GM12878 (cell line): Measurements from ENCODE around the gene JAG2. TPM values are rescaled to one million over a fixed set of nuclear protein-coding genes. Genes with fewer than 3 reads are reported as not detected.

Experiments used
- ATAC-seq: fragments of 200-7000 bp; cut with Tn5 transposase; 3 replicates; pipeline ENCODE4 v1.9.1; 2020; ENCODE audit warnings: mild to moderate bottlenecking, moderate library complexity
- BruUV-seq: library from RNA; stranded (reverse); fragments of 400-500 nt; replicated peaks from 2 replicates; lab custom pipeline; 2021; lab: Mats Ljungman, UMichigan
- CTCF ChIA-PET: fragments of 300-600 bp; sonication (Branson Sonifier 250); formaldehyde crosslinking; extraction: SDS; loops from one replicate; lab custom pipeline; 2021; ENCODE audit warnings: inconsistent platforms; lab: Yijun Ruan, JAX
- POLR2A ChIA-PET: fragments of 350-600 bp; formaldehyde crosslinking; extraction: SDS; loops from one replicate; lab custom pipeline; 2021; ENCODE audit warnings: inconsistent platforms; lab: Charles Lee
- RAD21 ChIA-PET: fragments of 300-600 bp; sonication (Branson Sonifier 250); formaldehyde crosslinking; loops from one replicate; lab custom pipeline; 2023; ENCODE audit warnings: antibody characterized with exemption; ENCODE audit not compliant: unreplicated experiment; lab: Charles Lee
- SMC1A ChIA-PET: fragments of 300-600 bp; sonication (Branson Sonifier 250); formaldehyde crosslinking; loops from one replicate; lab custom pipeline; 2023; ENCODE audit not compliant: unreplicated experiment, uncharacterized antibody; lab: Charles Lee
- DNase-seq: peaks from one replicate; pipeline ENCODE4 v3.0.0-alpha.2; 2011; ENCODE audit warnings: low read depth, low spot score
- FAIRE-seq: peaks from 3 replicates; lab custom pipeline; 2011; peaks lifted over from hg19 to GRCh38; lab: Jason Lieb, UNC
- H2AFZ ChIP-seq: 2 replicates; pipeline ENCODE4 v1.6.0; 2011; ENCODE audit warnings: low read depth, low read length, control low read depth; ENCODE audit not compliant: control insufficient read depth
- H3K27ac ChIP-seq: 2 replicates; pipeline ENCODE4 v1.5.1; 2011; ENCODE audit warnings: control low read depth; ENCODE audit not compliant: control insufficient read depth, insufficient read depth
- H3K27me3 ChIP-seq, 2 experiments: replicated peaks in 1 of 2; 2 replicates each; pipeline versions ENCODE4 v1.6.0 to v1.6.1; 2011; ENCODE audit warnings: low read length in 1 of 2; ENCODE audit not compliant: control insufficient read depth in 2 of 2, insufficient read depth in 2 of 2
- H3K36me3 ChIP-seq, 2 experiments: 2 replicates each; pipeline ENCODE4 v1.5.1; 2011; ENCODE audit warnings: low read length in 1 of 2; ENCODE audit not compliant: control insufficient read depth in 2 of 2, insufficient read depth in 2 of 2
- H3K4me1 ChIP-seq: 2 replicates; pipeline ENCODE4 v1.6.1; 2011; ENCODE audit warnings: mild to moderate bottlenecking, low read length, moderate library complexity, mixed read lengths; ENCODE audit not compliant: control insufficient read depth, insufficient read depth
- H3K4me2 ChIP-seq: 2 replicates; pipeline ENCODE4 v1.6.0; 2011; ENCODE audit warnings: control low read depth; ENCODE audit not compliant: control insufficient read depth, insufficient read depth
- H3K4me3 ChIP-seq: fragments of 200-600 bp; sonication (generic); 2 replicates; pipeline ENCODE4 v1.5.1; 2016
- H3K79me2 ChIP-seq: 2 replicates; pipeline ENCODE4 v1.6.0; 2011; ENCODE audit warnings: low read length; ENCODE audit not compliant: control insufficient read depth, insufficient read depth
- H3K9ac ChIP-seq: 2 replicates; pipeline ENCODE4 v1.8.0; 2011; ENCODE audit warnings: low read length, control low read depth, mixed read lengths; ENCODE audit not compliant: control insufficient read depth, insufficient read depth
- H3K9me3 ChIP-seq: replicated peaks from 3 replicates; pipeline ENCODE4 v1.5.1; 2011; ENCODE audit warnings: mild to moderate bottlenecking, low read length; ENCODE audit not compliant: control insufficient read depth, insufficient read depth
- H4K20me1 ChIP-seq: 2 replicates; pipeline ENCODE4 v1.6.0; 2011; ENCODE audit not compliant: control insufficient read depth, insufficient read depth
- ASH2L ChIP-seq: fragments of 300-600, 200-600 bp; sonication (generic); IDR thresholded peaks from 2 replicates; pipeline ENCODE4 v1.6.1; 2017; ENCODE audit warnings: low read depth, mild to moderate bottlenecking, borderline replicate concordance
- HDGF ChIP-seq: fragments of 450-650 bp; IDR thresholded peaks from 2 replicates; pipeline ENCODE4 v1.6.1; 2016; ENCODE audit warnings: antibody characterized with exemption
- PML ChIP-seq: IDR thresholded peaks from 2 replicates; pipeline ENCODE4 v1.6.1; 2012; ENCODE audit warnings: low read length, inconsistent platforms
- RUNX3 ChIP-seq: IDR thresholded peaks from 2 replicates; pipeline ENCODE4 v1.6.1; 2012; ENCODE audit warnings: low read length, inconsistent platforms
- SMAD1 ChIP-seq: fragments of 450-650 bp; IDR thresholded peaks from 2 replicates; pipeline ENCODE4 v1.6.1; 2018; ENCODE audit warnings: mild to moderate bottlenecking, low read depth; ENCODE audit not compliant: partially characterized antibody
- WGBS: methylation state at CpG from one replicate; pipeline ENCODE4 v1.1.6; 2016; ENCODE audit warnings: low lambda C conversion rate; ENCODE audit not compliant: insufficient replicate concordance, insufficient coverage; ENCODE audit errors: missing lambda C conversion rate; 5-methylcytosine and 5-hydroxymethylcytosine counted together
- in situ Hi-C: fragments of 300-500 bp; cut with MboI; formaldehyde crosslinking; loops from 9 replicates; pipeline ENCODE4 v1.14.3; 2018; ENCODE audit warnings: mixed read lengths
- intact Hi-C: fragments of 100-400 bp; cut with micrococcal nuclease; formaldehyde crosslinking; loops from one replicate; pipeline ENCODE4 v1.14.2; 2022; ENCODE audit not compliant: unreplicated experiment
- polyA plus RNA-seq, 11 experiments: library from polyadenylated mRNA; depleted of rRNA in 4 of 11; unstranded in 6 of 11; stranded (reverse) in 5 of 11; fragments of >200 nt; fragmentation: Nextera tagmentation in 4 of 11; fragmentation: Illumina TruSeq in 1 of 11; extraction: Ambion mirVana in 4 of 11; extraction: Trizol in 1 of 11; gene quantifications; 1 replicate in 1 of 11; 2 replicates in 10 of 11; pipeline versions ENCODE4 v1.2.1 to v1.2.3, GENCODE V29; 2011 to 2016; ENCODE audit warnings: inconsistent platforms in 2 of 11, missing spikeins in 2 of 11, low read depth in 1 of 11
- total RNA-seq, 4 experiments: library from RNA; depleted of rRNA in 3 of 4; stranded (reverse); fragments of >200 nt in 3 of 4; fragmentation: Illumina TruSeq in 1 of 4; extraction: Trizol in 1 of 4; gene quantifications; 2 replicates each; pipeline versions ENCODE4 v1.2.1 to v1.2.3, GENCODE V29; 2013 to 2021
- TF ChIP-seq, protein P1 (sequence below): fragments of 450-650 bp; IDR thresholded peaks from 2 replicates; pipeline ENCODE4 v1.6.1; 2018; ENCODE audit warnings: mild to moderate bottlenecking, low read depth, moderate library complexity; ENCODE audit not compliant: partially characterized antibody

JAG2 gene
- total and polyA plus RNA-seq, 10 of the 15 experiments (the other 5 are each of a cell fraction or from before 2014, with no cell fraction given), result 0.04 to 0.14 (median 0.06) TPM; not detected in 5

DNA sequence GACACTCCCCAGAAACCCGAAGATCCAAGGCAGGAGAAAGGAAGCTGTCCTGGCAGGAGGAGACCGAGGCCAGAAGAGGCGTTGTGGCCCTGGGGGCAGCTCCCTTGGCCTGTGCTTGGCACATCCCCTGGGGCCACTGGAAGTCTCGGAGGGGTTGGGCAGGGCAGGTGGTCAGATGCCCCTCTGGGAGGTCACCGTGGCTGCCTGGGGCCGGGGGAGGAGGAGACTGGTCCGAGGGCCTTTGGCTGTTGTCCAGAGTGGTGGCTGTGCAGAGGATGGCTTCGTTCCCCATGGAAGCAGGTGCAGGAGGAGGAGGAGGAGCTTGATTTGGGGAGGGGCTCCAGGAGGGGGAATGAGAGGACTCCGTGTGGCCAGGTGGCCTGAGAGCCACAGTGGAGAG is 15.9 kb upstream of the JAG2 start:
- POLR2A ChIA-PET, result no interaction called here
- no peak overlapping the region for H3K9ac ChIP-seq
- SMC1A ChIA-PET, result interaction anchor here (0.6 kb wide), 1 partner anchor 11 kb away, joined by 3 read pairs; no protein-coding TSS in a partner anchor
- peaks cover 2% of the 10 kb centered on the region; the same call in 1 of the 3 replicates for H3K9me3 ChIP-seq
- no peak overlapping the region for H3K27ac ChIP-seq
- BruUV-seq, result no TSS peak
- peaks cover 0 to 2% of the 10 kb centered on the region in 2 experiments; a peak in 1 of 4 replicates for H3K27me3 ChIP-seq
- no peak for DNase-seq
- no peak for ATAC-seq
- RAD21 ChIA-PET, result no interaction called here
- WGBS, result 10% methylated on average over 9 of the region's 9 CpGs
- peaks cover 5% of the 10 kb centered on the region; the same call in 1 of the 2 replicates for H3K4me1 ChIP-seq
- in situ Hi-C loops (no loop called here), intact Hi-C loops (no loop called here)
- TF ChIP-seq, protein P1, sequence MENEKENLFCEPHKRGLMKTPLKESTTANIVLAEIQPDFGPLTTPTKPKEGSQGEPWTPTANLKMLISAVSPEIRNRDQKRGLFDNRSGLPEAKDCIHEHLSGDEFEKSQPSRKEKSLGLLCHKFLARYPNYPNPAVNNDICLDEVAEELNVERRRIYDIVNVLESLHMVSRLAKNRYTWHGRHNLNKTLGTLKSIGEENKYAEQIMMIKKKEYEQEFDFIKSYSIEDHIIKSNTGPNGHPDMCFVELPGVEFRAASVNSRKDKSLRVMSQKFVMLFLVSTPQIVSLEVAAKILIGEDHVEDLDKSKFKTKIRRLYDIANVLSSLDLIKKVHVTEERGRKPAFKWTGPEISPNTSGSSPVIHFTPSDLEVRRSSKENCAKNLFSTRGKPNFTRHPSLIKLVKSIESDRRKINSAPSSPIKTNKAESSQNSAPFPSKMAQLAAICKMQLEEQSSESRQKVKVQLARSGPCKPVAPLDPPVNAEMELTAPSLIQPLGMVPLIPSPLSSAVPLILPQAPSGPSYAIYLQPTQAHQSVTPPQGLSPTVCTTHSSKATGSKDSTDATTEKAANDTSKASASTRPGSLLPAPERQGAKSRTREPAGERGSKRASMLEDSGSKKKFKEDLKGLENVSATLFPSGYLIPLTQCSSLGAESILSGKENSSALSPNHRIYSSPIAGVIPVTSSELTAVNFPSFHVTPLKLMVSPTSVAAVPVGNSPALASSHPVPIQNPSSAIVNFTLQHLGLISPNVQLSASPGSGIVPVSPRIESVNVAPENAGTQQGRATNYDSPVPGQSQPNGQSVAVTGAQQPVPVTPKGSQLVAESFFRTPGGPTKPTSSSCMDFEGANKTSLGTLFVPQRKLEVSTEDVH, result no peak
- TF ChIP-seq HDGF, result no peak
- no peak for TF ChIP-seq PML
- no peak for TF ChIP-seq SMAD1
- TF ChIP-seq ASH2L, result no peak
- TF ChIP-seq RUNX3, result no peak
- H3K79me2 ChIP-seq, result no peaks in the 10 kb centered on the region
- H2AFZ ChIP-seq, result no peak overlapping the region
- CTCF ChIA-PET, result no interaction called here
- H3K4me3 ChIP-seq, result no peak overlapping the region
- no peaks in the 10 kb centered on the region for H4K20me1 ChIP-seq
- no peak overlapping the region for H3K4me2 ChIP-seq
- H3K36me3 ChIP-seq, result no peaks in the 10 kb centered on the region
- no peak for FAIRE-seq
